GM12865 (cell line): ENCODE measurements around the gene MZB1.
A peak's percentile ranks its signal among the peaks of the same experiment; 100 is the strongest.

ENCODE experiments used
- DNase-seq: peaks from one replicate; pipeline ENCODE4 v3.0.0; 2010; ENCODE audit warnings: low read depth
- H3K4me3 ChIP-seq: 2 replicates; pipeline ENCODE4 v1.5.1; 2011; ENCODE audit warnings: mild to moderate bottlenecking, low read depth, low read length, control low read depth
- CTCF ChIP-seq: IDR thresholded peaks from 2 replicates; pipeline ENCODE4 v1.5.1; 2011; ENCODE audit warnings: low read length, control low read depth, low read depth, inconsistent platforms; ENCODE audit not compliant: insufficient read depth; ENCODE audit errors: missing control alignments

Gene MZB1

DNA sequence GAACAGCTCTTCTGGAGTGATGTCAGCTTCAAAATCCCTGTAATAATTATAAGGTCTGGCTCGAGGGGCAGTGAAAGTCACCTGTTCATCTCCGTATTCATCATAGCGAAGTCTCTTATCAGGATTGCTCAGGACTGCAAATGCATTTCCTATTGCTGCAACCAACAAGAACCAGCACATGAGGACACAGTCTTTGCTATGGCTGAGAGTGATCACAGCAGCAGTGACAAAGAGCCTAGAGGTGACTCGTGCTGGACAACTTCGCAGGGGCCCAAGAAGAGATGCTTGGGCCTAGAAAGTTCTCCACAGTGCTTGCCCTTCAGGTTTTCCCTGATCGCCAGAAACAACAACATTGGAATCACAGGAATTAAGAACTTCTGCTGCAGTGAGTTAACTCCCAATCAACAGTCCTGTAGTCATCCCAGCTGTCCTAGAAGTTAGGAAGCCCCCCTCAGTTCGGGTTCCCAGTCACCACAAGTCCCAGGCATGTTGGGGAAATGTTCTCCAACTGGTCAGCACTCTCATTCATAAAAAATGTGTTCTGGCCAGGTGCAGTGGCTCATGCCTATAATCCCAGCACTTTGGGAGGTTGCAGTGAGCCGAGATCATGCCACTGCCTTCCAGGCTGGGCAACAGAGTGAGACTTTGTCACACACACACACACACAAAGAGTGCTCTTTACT is 36.6 kb upstream of the MZB1 start:
- no peak for TF ChIP-seq CTCF
- DNase-seq: no peak
- H3K4me3 ChIP-seq: no peak overlapping the region

DNA sequence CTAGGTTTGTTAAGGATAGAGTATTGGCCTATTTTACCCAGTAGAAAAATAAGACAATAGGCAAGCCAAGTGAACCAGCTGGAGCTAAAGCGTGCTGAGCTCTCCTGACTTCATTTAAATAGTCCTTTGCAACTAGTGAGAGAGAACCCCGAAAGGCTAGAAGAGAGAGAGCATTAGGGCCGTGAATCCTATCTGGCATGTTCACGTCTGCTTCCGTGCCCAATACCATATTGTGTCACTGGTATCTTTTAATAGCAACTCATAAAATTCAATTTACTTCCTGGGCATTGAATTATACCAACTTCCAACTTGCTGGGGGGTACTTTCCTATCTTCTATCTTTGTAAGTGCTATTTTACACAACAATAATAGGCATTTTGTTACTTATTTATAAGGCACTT is 35.8 kb upstream of the MZB1 start:
- TF ChIP-seq CTCF: no peak

DNA sequence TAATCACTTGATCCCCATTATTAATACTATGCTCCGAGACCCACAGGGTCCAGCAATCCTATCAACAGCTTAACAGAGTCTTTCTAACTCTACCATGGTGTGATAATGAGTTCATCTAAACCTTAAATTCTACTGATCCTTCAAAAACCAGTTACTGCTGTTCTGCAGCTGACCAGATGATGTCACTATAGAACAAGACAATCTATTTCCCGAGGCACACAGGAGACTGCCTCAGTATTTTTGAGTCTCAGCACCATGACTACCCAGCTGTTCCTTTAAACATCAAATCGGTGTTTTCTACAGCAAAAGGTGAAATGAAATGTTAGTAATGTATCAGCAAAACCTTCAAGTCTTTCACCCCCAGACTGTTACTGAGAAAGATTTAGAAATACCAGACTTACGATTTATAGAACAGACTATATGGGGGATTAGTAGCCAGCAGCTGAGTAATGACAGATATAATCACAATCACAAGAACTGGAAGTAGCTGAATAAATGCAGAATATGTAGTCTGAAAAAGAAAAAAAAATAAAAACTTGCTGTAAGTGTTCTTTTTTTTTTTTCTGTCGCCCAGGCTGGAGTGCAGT is 32.7 kb upstream of the MZB1 start:
- peak; percentile 85 for DNase-seq
- TF ChIP-seq CTCF: peak; percentile 84

More for the DNA sequence above, 35.8 kb upstream of the MZB1 start:
- DNase-seq: no peak
- H3K4me3 ChIP-seq: no peak overlapping the region

DNA sequence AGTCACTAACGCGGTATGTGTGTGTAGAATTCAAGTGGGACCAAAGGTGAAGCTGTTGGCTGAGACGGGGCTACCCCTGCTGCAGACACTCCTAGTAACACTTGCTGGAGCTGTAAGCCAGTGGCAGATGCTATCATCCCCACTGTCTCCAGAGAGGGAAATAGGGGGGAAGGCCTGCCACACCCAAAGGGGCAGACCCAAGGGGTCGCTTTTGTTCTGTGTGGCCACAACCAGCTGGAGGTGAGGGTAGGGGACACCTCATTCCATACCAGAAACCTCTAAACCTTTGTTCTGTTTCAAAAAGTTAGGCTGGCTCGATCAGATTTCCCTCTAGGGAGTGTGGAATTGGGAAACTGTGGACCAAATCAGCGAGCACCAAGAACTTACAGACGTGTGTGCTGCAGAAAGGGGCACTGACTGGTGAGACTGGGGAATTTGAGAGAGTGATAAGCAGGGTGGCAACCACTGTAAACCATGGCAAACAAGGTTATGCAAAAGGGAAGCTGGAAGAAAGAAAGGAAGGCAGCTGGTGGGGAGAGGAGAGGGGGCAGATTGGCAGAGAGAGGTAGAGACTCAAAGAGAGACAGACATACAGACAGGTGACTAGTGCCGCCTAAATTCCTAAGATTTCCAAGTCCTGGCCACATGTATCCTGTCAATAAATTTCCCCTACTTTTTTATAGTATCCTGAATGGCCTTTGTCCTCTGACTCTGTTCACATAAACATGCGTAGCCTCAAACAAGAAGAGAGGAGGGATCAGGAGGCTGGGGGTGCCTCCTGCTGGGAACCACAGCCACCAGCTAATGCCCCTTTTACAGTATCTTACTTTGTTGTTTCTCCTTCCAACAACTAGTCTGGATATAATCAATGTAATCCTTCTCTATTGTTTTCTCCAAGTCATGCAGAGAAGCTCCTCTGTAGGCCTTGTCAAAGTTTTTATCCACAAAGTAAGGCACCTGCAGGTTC is 29.8 kb upstream of the MZB1 start:
- TF ChIP-seq CTCF: no peak
- H3K4me3 ChIP-seq: no peak overlapping the region
- DNase-seq: no peak

More for the DNA sequence above, 32.7 kb upstream of the MZB1 start:
- no peak overlapping the region for H3K4me3 ChIP-seq

DNA sequence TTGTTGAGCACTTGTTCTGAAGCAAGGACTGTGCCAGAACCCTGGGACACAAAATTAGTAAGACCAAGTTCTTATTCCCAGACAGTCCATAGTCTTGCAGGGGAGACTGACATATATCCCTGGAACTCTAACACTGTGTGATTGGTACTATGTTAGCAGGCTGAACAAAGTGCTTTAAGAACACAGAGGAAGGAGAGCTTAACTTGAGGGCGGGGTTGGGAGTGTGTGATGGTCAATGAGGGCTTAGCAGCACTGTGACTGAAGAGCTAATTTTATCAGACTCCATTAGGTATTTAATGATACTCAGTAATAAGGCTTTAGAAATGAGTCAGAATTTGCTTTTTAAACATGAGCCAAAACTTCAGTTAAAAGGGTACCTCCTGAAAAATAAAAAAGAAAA is 29.1 kb upstream of the MZB1 start:
- no peak overlapping the region for H3K4me3 ChIP-seq
- TF ChIP-seq CTCF: no peak
- no peak for DNase-seq

GRCh38 chr5:139417214-139417613 is 27.5 kb upstream of the MZB1 start:
- TF ChIP-seq CTCF: no peak
- no peak for DNase-seq
- no peak overlapping the region for H3K4me3 ChIP-seq
